Fibroblast of pulmonary artery (primary cell): Measurements from ENCODE around the gene STRBP.

Source experiments
- DNase-seq: peaks from one replicate; pipeline ENCODE4 v3.0.0-alpha.2; 2010; ENCODE audit warnings: low read depth
- H3K4me3 ChIP-seq: replicated peaks from 2 replicates; pipeline ENCODE4 v1.5.1; 2011; ENCODE audit warnings: low read depth, mild to moderate bottlenecking, control low read depth, low read length, moderate library complexity
- CTCF ChIP-seq: IDR thresholded peaks from 2 replicates; pipeline ENCODE4 v1.5.1; 2011; ENCODE audit warnings: mild to moderate bottlenecking, control low read depth, low read length, inconsistent platforms; ENCODE audit errors: missing control alignments

The STRBP gene

GRCh38 chr9:123176949-123177348 lies 91.4 kb downstream of the STRBP start:
- no peak for DNase-seq
- TF ChIP-seq CTCF: no peak
- no peak overlapping the region for H3K4me3 ChIP-seq

GRCh38 chr9:123175854-123176629 lies 92.3 kb downstream of the STRBP start:
- DNase-seq: peak; percentile 1
- no peak overlapping the region for H3K4me3 ChIP-seq
- no peak for TF ChIP-seq CTCF

- DNase-seq: no peak
- no peak for TF ChIP-seq CTCF
- no peak overlapping the region for H3K4me3 ChIP-seq
These were observed 93.4 kb downstream of the STRBP start for GRCh38 chr9:123174887-123175518.

GRCh38 chr9:123174079-123174478 lies 94.3 kb downstream of the STRBP start:
- DNase-seq: no peak
- no peak overlapping the region for H3K4me3 ChIP-seq
- TF ChIP-seq CTCF: no peak

- H3K4me3 ChIP-seq: no peak overlapping the region
- no peak for TF ChIP-seq CTCF
- DNase-seq: no peak
These were observed 98.5 kb downstream of the STRBP start for GRCh38 chr9:123169926-123170325.

GRCh38 chr9:123168586-123168985 lies 99.8 kb downstream of the STRBP start:
- DNase-seq: no peak
- no peak overlapping the region for H3K4me3 ChIP-seq
- no peak for TF ChIP-seq CTCF
